TTC549 (cell line): Measurements from ENCODE around the gene COL16A1.

Experiments
- FAIRE-seq: peaks from 2 replicates; lab custom pipeline; 2012; peaks lifted over from hg19 to GRCh38; lab: Jason Lieb, UNC

The COL16A1 gene

DNA sequence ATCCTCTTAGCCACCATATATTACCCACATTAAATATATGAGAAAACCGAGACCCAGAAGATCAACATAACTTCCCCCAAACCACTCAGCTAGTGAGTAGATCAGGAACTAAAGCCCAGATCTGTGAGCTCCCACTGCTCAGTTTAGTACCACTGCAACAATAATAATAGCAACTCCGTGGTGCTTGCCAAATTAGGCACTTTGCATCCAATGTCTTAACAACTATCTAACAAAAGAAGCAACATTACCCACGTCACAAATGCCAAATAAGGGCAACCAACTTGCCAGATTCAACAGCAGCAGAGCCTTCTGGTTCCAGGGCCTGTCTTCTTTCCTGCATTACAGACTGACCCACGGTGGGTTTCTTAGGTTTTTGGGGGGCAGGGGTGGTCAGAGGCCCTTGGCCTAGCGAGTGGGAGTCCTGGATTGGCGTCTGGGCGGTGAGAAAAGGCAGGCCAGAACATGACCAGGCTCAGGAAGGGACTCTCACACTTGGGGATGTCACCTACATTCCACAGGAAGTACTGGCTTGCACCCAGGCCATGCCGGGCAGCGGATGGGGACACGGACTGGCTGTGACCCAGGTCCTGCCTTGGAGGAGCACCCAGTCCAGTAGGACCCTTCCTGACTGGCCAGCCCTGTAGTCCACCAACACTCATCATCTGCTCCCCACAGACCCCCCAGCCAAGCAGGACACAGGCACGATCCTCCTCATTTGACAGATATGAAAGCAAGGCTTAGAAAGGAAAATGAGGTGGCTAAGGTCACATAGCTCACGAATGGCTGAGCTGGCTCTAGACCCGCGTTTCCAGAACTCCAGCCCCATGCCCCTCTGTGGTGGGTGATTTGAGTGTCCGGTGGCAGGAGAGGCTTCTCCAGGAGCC lies 81.7 kb downstream of the COL16A1 start:
- no peak for FAIRE-seq

DNA sequence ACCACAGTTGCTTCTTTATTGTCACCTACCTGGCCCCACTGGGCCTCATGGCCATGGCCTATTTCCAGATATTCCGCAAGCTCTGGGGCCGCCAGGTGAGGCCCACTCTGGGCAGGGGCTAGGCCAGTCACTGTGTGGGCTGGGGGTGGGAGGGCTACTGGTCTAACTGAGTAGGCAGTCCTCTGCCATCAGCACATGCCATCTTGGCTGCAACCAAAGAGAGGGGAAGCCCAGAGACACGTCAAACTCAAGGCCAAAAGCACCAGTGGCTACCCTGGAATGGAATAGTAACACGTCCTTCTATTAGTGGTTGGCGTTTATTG lies 82.4 kb downstream of the COL16A1 start:
- FAIRE-seq = no peak

DNA sequence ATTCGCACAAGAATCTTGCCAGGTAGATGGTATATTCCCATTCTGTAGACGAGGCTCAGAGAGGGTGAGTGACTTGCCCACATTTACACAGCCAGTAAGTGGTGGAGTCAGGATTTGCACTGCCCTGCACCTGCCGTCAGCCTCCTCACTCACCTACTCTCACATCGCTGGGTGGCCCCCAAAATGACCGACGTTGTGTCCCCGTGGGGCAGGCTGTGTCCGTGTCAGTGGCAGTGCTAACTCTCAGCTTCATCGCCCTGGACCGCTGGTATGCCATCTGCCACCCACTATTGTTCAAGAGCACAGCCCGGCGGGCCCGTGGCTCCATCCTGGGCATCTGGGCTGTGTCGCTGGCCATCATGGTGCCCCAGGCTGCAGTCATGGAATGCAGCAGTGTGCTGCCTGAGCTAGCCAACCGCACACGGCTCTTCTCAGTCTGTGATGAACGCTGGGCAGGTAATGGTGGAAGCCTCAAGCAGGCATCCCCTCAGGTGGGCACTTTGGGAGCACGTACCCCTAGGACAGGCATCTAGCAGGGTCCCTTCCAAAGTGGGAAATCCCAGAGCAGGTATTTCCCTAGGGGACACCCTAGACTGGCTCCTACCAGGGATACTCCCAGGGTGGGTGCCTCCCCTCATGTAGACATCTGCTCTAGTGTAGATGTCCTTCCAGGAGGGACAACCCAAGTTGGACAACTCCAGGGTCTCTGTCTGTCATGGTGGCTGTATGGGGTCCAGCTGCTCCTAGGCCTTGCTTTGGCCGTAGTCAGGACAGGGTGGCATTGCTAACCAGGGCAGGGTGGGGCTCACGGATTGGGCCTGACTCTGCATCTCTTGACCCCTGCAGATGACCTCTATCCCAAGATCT lies 83.0 kb downstream of the COL16A1 start:
- no peak for FAIRE-seq

DNA sequence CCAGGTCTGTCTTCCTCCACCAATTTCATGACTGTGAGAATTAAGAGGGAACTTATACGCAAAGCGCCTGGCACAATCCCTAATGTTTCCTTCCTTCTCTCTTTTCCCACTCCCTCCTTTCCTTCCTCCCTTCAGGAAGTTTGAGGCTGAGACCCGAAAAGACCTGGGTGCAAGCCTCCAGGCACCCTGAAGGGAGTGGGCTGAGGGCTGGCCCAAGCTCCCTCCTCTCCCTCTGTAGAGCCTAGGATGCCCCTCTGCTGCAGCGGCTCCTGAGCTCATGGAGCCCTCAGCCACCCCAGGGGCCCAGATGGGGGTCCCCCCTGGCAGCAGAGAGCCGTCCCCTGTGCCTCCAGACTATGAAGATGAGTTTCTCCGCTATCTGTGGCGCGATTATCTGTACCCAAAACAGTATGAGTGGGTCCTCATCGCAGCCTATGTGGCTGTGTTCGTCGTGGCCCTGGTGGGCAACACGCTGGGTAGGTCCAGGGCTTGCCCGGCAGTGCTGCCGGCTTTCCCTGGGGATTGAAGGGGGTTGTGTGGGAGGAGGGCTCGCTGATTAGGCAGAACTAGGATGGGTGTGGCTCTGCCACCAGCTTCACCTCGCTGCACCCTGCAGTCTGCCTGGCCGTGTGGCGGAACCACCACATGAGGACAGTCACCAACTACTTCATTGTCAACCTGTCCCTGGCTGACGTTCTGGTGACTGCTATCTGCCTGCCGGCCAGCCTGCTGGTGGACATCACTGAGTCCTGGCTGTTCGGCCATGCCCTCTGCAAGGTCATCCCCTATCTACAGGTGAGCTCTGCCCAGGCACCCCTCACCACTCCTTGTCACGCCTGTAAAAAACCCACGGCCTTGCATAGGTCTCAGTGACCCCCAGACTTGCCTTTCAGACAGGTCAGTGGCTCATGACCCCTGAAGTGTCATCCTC lies 84.6 kb downstream of the COL16A1 start:
- FAIRE-seq = no peak

DNA sequence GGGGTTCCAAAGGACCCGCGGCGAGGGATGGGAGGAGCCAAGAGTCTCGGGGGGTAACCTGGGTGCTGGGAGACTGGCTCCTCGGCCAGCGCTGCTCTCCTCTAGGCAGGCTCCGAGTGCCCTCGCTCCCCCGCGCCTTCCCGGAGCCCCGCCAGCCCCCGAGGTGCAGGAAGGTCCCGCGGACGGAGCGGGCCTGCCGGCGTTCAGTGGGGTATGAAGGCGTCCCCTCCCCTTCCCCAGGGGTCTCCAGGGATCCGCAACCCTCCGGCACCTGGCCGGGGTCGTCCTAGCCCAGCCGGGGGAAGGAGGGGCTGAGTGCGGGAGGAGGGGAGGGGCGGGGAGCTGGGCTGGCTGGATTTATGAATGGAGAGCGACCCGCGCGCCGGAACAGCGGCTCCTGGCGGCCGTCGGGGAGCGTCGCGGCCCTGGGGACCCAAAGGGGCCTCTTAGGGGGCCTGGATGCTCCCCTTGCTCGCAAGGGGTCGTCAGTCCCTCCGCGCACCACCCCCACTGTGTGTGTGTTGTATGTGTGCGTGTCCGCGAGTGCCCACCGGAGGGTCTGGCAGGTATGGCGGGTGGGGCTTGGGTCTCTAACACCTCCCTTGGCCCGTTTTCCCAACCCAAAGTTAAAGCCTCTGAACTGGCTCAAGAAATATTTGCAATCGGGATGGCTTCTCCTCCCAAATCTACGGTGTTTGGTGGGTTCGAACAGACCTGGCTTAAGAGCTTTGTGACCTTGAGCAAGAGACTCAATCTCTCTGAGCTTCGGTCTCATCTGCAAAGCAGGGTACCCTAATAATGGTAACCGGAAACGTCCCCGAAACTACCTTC lies 85.7 kb downstream of the COL16A1 start:
- FAIRE-seq = no peak

DNA sequence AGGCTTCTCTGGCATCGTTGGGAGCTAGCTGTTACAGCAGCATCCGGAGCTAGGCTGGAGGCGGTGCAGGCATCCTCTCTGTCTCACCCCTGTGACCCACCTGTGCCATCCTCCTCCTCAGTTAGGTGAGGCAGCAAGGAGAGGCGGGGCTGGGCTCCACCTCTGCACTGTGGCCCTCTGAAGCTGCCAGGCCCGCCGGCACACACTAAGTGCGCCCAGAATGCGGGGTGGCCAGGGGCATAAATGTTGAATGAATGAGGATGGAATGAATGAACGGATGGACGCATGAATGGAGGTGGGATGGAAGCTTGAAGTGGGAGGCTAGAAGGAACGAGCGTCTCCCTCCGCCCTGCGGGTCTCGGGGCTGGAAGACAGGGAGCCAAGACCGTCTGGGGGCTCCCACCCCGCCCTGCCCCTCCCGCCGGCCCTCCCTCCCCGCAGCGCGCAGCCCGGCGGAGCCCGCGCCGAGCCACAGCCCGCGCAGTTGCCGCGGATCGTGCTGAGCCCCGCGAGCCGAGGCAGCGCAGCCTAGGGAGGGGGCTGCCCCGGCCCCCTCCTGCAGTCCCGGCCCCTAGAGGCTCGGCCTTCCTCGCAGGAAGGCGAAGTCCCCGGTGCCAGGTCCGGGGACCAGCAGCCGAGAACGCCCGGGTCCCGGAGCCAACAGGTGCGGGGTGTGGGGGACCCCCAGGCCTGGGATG lies 86.5 kb downstream of the COL16A1 start, which contains the start of gene HCRTR1:
TSS of gene HCRTR1 (plus strand) at position 472 of the 698 bp plus-strand sequence. CDS start 1,504 bp downstream, outside the sequence.
- FAIRE-seq = no peak

DNA sequence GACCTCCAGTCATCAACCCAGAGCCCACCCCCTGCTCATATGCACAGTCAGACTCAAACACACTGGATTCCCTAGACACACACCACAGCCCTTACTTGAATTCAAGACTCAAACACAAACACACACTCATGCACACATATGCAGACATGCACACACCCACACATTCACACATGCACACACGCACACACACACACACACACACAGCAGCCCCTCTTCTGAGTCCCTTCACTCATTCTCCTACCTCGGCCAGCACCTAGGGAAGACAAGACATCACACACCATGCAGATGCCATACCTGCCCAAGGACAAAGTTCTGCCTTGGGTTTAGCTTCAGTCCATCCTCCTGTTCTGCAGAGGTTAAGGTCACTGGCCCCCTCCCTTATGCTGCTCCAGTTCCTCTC lies 87.9 kb downstream of the COL16A1 start:
- no peak for FAIRE-seq

DNA sequence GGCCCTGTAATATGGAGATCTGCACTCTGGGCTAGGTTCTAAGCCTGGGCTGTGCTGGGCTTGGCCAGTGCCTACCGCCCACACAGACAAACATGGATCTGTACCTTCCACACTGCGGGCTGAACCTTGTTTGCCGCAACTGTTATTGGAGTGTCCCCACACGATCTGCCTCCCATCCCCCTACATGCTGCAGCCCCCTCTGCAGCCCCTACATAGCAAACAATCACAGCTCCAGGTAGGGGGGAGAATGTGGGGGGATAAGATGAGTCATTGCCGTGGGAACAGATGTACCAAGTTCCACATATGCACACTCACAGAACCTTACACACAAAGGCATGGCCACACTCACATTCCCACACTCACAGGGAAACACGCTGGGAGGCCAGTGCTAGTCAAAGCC lies 88.4 kb downstream of the COL16A1 start:
- no peak for FAIRE-seq

DNA sequence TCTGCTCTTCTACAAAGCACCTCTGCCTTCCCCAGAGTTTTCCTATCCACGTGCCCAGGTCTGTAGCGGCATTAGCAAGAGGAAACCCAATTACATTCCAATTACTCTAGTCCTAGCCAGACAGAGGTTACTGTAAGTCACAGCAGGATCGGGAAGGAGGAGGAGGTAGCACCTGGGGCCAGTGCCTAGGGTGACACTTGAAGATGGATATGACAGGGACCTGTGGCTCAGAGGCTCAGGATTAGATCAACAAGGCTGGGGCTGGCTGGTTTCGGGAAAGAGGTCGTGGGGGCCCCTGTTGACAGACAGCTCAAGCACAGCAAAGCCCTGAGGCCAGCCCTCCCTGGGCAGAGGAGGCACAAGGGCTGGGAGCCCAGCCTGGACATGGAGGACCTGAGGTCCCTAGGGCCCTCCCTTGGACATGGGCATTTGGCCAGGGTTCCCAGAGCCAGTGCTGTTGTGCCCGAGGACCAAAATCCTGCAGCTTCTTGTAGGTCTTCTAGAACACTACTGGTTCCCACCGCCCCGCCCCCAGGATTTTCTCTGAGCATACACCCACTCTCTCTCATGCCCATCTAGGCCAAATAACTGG lies 89.3 kb downstream of the COL16A1 start:
- FAIRE-seq = no peak

DNA sequence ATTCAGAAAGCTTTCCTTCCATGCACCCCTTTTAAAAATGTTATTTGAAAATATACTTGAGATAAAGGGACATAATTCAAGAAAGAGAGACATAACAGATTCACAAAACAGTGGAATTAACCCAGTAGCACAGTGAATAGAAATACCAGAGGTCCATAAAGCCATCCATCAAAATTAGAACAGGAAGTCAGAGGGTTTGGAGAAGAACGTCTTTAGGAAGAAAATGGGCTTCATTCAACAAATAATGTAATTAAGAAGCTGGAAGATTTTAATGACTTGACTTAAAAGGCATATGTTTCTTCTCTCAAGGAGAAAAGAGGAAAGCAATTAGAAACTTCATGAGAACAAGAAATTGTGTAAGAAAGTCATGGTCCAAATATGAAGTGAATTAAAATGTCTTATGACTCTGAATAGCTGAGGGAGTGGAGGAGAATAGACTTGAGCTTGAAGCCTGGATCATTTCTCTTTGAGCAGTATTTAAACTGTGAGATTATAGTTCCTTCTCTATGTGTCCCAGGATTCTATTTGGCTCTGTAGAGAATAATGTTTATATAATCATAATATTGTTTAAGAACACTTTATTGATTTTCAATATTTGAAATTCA lies 94.2 kb downstream of the COL16A1 start:
- FAIRE-seq = no peak

DNA sequence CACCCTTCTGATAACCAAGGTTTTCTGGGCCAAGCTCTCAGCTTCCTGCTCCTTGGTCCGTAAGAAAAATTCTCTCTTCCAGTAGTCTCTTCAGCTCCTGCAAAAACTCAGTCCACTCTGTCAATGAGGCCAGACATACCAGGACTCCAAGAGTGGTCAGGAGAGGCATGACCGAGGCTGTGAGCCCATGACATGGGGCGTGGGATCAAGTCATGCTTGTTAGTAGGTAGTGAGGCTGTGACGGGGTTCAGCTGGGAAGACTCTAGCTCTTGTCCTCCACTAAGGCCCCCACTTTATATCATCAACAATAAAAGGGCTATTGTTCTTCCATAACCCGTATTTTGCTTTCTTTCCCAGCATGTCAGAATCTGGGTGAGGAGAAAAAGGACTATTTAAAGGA lies 96.5 kb downstream of the COL16A1 start:
- no peak for FAIRE-seq

DNA sequence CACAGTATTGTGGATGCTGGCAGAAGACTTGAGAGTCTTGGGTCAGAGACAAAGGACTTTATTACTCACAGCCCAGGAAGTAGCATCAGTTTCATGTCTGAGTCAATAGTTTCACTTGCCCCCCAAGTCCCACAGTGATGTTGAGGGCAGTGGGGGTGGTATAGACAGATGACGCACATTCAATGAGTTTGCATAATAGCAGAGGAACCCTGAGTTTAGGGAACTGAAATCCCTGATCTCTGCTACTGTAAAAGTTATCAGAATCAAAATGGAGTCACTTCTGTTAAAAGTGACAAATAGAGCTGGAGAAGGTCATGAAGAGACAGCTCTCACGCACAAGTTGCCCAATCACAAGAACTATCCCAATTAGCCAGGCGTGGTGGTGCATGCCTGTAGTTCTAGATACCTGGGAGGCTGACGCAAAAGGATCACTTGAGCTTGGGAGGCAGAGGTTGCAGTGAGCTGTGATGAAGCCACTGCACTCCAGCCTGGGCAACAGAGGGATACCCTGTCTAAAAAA lies 97.8 kb downstream of the COL16A1 start:
- FAIRE-seq = no peak
